ENCODE data around the gene FST.

The FST gene

GRCh38 chr5:53476531-53477480 lies 3.6 kb upstream of the FST start:
- POLR2A ChIA-PET: no interaction called here
- TF ChIP-seq ZNF518A (tag by site-specific recombination; conservative IDR thresholded peaks at IDR 0.05; ENCODE audit: low read depth) (no peak), ZNF692 (tag by site-specific recombination; IDR thresholded peaks at IDR 0.05) (no peak), EGR2 (tag by site-specific recombination; IDR thresholded peaks at IDR 0.05; ENCODE audit: low read depth) (no peak), ZNF311 (tag by site-specific recombination; IDR thresholded peaks at IDR 0.05; ENCODE audit: borderline replicate concordance) (no peak), SP7 (tag by site-specific recombination; IDR thresholded peaks at IDR 0.05) (no peak), ZNF140 (tag by site-specific recombination; IDR thresholded peaks at IDR 0.05) (no peak), ZNF544 (tag by site-specific recombination; IDR thresholded peaks at IDR 0.05) (no peak), ZNF548 (tag by site-specific recombination; IDR thresholded peaks at IDR 0.05) (no peak), PRDM6 (tag by site-specific recombination; IDR thresholded peaks at IDR 0.05) (no peak), ZNF530 (tag by site-specific recombination; IDR thresholded peaks at IDR 0.05; ENCODE audit: low read depth) (no peak), ZNF660 (tag by site-specific recombination; IDR thresholded peaks at IDR 0.05) (no peak), OSR2 (tag by site-specific recombination; IDR thresholded peaks at IDR 0.05) (no peak), PRDM10 (tag by site-specific recombination; IDR thresholded peaks at IDR 0.05) (no peak), KLF17 (tag by site-specific recombination; IDR thresholded peaks at IDR 0.05) (no peak), ZNF830 (tag by site-specific recombination; IDR thresholded peaks at IDR 0.05; ENCODE audit: low read depth) (no peak), ZNF146 (tag by site-specific recombination; IDR thresholded peaks at IDR 0.05) (no peak), ZNF629 (tag by site-specific recombination; IDR thresholded peaks at IDR 0.05) (no peak)

More at GRCh38 chr5:53476531-53477480, 3.6 kb upstream of the FST start:
- Histone ChIP-seq H3K27ac (ENCODE audit: extremely low read depth, low read depth, low read length) (no peak overlapping the region), H3K4me3 (ENCODE audit: low read depth, low read length) (no peak overlapping the region), H3K9me3 (ENCODE audit: control insufficient read depth, insufficient read depth, low read depth, low read length) (no peaks in the 10 kb centered on the region), H3K4me1 (ENCODE audit: control insufficient read depth, insufficient read depth, low read length) (peaks cover 2% of the 10 kb centered on the region; the same call in 1 of the 2 replicates), H3K36me3 (ENCODE audit: control insufficient read depth in 2 of 2, insufficient read depth in 1 of 2, low read length in 2 of 2) (no peaks in the 10 kb centered on the region)
- CTCF ChIA-PET: interaction anchor here (0.6 to 2.0 kb wide), 7 partner anchors 51 to 757 kb away, joined by 3 to 5 read pairs (median 3); no protein-coding TSS in a partner anchor
